Activated CD4-positive, alpha-beta memory T cell treated with anti-CD3 and anti-CD28 coated beads for 36 hours (primary cell): ENCODE results near the gene RGMB. TPM values are rescaled to one million over a fixed set of nuclear protein-coding genes. Genes with fewer than 3 reads are reported as not detected.
A peak's percentile ranks its signal among the peaks of the same experiment; 100 is the strongest.

Experiments
- CTCF ChIA-PET: fragments of 350-600 bp; sonication (Branson Sonifier 250); formaldehyde crosslinking; loops from one replicate; lab custom pipeline; 2021; ENCODE audit warnings: antibody characterized with exemption, inconsistent platforms; lab: Charles Lee
- POLR2A ChIA-PET: fragments of 350-600 bp; sonication (Branson Sonifier 250); formaldehyde crosslinking; loops from one replicate; lab custom pipeline; 2021; ENCODE audit warnings: antibody characterized with exemption; lab: Charles Lee
- DNase-seq: peaks from one replicate; pipeline ENCODE4 v3.0.0-alpha.2; 2020
- H3K27ac Mint-ChIP-seq: one replicate; pipeline ENCODE4 v1.8.0; 2021; ENCODE audit warnings: mixed read lengths
- H3K27me3 Mint-ChIP-seq: one replicate; pipeline ENCODE4 v1.8.0; 2021; ENCODE audit warnings: mixed read lengths
- H3K36me3 Mint-ChIP-seq: one replicate; pipeline ENCODE4 v1.8.0; 2021; ENCODE audit warnings: mixed read lengths
- H3K4me1 Mint-ChIP-seq: one replicate; pipeline ENCODE4 v1.8.0; 2021; ENCODE audit warnings: low read depth, mixed read lengths
- H3K4me3 Mint-ChIP-seq: one replicate; pipeline ENCODE4 v1.8.0; 2021; ENCODE audit warnings: mild to moderate bottlenecking, mixed read lengths
- H3K9me3 Mint-ChIP-seq: one replicate; pipeline ENCODE4 v1.8.0; 2021; ENCODE audit warnings: mixed read lengths
- intact Hi-C: fragments of 100-400 bp; cut with micrococcal nuclease; formaldehyde crosslinking; loops from one replicate; pipeline ENCODE4 v1.15.1; 2023
- total RNA-seq, 2 experiments: library from RNA; stranded (reverse); gene quantifications; one replicate each; pipeline ENCODE4 v1.2.3, GENCODE V29; 2021

The RGMB gene
- total RNA-seq, 2 experiments from 2014 or later = 3.3 to 3.8 TPM

DNA sequence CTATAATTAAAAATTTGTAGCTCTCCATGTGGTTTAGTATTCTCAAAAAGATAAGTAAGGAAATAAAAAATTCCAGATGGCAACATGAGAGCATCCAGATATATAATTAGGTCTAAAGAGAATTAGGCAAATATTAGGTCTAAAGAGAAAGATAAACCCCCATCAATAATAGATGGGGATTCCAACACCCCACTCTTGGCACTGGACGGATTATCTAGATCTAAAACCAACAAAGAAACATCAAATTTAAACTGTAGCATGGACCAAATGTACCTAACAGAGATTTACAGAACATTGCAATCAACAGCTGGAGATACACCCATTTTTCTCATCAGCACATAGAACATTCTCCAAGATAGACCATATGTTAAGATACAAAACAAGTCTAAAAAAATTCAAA, 31.6 kb downstream of the RGMB start:
- intact Hi-C loops = no loop called here
- no peak for DNase-seq
- CTCF ChIA-PET = no interaction called here
- Mint-ChIP-seq H3K27ac (no peak overlapping the region), H3K36me3 (peaks cover 20% of the 10 kb centered on the region), H3K4me3 (no peak overlapping the region), H3K9me3 (peaks cover 25% of the 10 kb centered on the region), H3K4me1 (no peaks in the 10 kb centered on the region), H3K27me3 (no peaks in the 10 kb centered on the region)
- POLR2A ChIA-PET = no interaction called here

DNA sequence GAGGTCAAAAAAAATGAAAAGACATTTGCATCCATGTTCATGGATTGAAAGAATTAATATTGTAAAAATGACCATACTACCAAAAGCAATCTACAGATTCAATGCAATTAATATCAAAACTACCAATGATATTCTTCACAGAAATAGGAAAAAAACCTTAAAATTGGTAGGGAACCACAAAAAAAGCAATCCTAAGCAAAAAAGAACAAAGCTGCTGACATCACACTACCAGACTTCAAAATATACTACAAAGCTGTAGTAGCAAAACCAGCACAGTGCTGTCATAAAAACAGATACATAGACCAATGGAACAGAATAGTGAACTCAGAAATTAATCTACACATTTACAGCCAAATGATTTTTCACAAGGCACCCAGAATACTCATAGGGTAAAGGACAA, 34.3 kb downstream of the RGMB start:
- Mint-ChIP-seq H3K27ac (no peak overlapping the region), H3K36me3 (peaks cover 20% of the 10 kb centered on the region), H3K4me1 (no peaks in the 10 kb centered on the region), H3K4me3 (no peak overlapping the region), H3K27me3 (no peaks in the 10 kb centered on the region), H3K9me3 (peaks cover 25% of the 10 kb centered on the region)
- intact Hi-C loops = no loop called here
- CTCF ChIA-PET = no interaction called here
- POLR2A ChIA-PET = no interaction called here
- DNase-seq = no peak

DNA sequence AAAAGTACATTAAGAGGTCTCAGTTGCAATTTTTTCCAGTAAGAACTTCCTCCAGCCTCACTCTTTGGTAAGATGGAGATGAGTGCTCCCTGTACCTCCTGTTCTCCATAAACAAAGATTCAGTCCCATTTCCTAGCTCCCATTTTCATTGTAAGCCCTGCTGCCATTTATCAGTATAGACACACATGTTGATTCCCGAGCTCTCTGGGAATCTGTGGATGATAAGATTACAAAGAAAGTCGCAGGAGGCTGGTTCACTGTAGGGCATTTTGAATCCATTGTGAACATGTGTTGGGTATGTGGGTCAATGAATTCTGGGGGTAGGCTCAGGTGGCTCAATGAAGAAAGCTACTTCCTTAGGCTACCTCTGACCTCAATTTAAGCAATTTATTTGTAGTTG, 36.7 kb downstream of the RGMB start:
- POLR2A ChIA-PET = no interaction called here
- no peak overlapping the region for H3K27ac Mint-ChIP-seq
- intact Hi-C loops = no loop called here
- no peak for DNase-seq
- H3K9me3 Mint-ChIP-seq = peaks cover 22% of the 10 kb centered on the region
- no peaks in the 10 kb centered on the region for H3K27me3 Mint-ChIP-seq
- H3K36me3 Mint-ChIP-seq = peaks cover 17% of the 10 kb centered on the region
- peaks cover 6% of the 10 kb centered on the region for H3K4me1 Mint-ChIP-seq
- H3K4me3 Mint-ChIP-seq = no peak overlapping the region
- CTCF ChIA-PET = no interaction called here

DNA sequence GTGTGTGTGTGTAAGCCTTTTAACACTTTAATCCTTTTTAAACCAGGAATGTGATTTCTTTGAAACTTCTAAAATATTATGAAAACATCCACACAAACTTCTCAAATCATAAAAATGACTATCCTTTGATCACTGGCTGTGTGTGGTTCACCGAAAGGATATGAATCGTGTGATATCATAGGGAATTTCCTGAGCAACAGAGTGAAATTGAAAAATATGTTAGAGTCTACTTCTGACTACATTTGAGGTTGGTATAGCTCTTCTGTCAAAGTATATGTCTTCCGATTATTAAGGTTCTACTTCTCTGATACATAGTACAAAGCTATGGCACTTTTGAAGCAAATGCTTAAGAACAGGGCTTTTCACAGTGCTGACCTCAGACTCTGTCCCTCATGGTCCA, 40.3 kb downstream of the RGMB start:
- POLR2A ChIA-PET = no interaction called here

DNA sequence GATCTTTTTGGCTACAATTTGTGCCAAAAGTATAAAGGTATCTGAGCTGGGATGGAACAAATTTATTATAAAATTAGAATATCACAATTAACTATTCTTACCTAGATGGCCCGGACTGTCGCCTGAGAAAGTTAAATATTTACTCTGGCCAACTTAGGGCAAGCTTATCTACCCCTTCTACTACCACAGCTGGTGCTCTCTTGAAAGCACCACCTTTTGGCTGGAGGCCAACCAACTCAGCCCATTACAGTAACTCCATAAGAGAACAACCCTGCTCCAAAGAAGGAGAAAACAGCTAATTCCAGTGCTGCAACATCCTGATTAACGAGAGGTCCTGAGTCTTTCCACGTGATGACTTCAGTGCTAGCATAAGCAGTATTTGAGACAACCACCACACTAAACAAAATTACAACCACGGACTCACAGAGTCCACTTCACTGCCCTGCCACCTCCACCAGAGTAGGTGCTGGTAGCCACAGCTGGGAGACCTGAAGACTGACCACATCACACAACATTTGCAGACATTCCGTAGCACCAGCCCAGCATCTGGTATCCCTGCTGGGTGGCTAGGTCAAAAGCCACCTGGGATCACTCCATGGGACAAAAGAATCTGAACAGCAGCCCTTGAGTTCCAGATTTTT, 43.2 kb downstream of the RGMB start:
- intact Hi-C loops = no loop called here
- Mint-ChIP-seq H3K36me3 (peaks cover 10% of the 10 kb centered on the region), H3K27me3 (no peaks in the 10 kb centered on the region), H3K4me3 (no peak overlapping the region), H3K4me1 (peaks cover 6% of the 10 kb centered on the region), H3K9me3 (peaks cover 8% of the 10 kb centered on the region), H3K27ac (no peak overlapping the region)
- ChIA-PET POLR2A (no interaction called here), CTCF (interaction anchor here (0.6 kb wide), 1 partner anchor 243 kb away, joined by 3 read pairs; no protein-coding TSS in a partner anchor)
- no peak for DNase-seq

More for the DNA sequence above, 40.3 kb downstream of the RGMB start:
- CTCF ChIA-PET = no interaction called here
- Mint-ChIP-seq H3K27me3 (no peaks in the 10 kb centered on the region), H3K4me3 (no peak overlapping the region), H3K9me3 (no peaks in the 10 kb centered on the region), H3K36me3 (no peaks in the 10 kb centered on the region), H3K4me1 (peaks cover 6% of the 10 kb centered on the region), H3K27ac (no peak overlapping the region)
- no peak for DNase-seq
- intact Hi-C loops = loop anchor here (1.0 kb wide), 1 partner anchor 214 kb away; no protein-coding TSS in a partner anchor

DNA sequence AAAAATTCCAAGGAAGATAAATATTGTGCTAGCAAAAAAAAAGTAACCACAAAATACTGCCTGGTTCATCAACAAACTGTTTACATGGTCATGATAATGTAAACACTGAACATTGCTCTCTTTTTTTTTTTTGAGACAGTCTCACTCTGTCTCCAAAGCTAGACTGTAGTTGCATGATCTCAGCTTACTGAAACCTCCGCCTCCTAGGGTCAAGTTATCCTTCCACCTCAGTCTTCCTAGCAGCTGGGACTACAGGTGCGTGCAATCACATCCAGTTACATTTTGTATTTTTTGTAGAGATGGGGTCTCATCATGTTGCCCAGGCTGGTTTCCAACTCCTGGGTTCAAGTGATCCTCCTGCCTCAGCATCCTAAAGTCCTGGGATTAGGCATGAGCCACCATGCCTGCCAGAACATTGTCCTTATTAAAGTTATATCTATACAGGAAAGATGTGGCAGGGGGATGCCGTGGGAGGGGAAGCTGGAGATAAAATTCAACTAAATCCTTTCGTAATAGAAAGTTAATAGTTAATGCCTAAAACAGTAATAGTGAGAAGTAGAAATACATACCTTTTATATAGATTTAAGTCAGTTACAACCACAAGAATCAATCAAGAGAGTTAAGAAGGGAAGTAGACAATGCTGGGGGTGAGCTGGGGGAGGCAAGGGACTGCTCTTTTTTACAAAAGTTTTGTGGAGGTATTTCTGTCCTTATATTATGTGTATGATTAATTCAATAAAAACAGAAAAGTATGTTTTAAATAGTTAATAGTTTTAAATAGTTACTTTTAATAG, 52.3 kb downstream of the RGMB start:
- intact Hi-C loops = no loop called here
- no peaks in the 10 kb centered on the region for H3K27me3 Mint-ChIP-seq
- no peak for DNase-seq
- peaks cover 6% of the 10 kb centered on the region for H3K36me3 Mint-ChIP-seq
- H3K9me3 Mint-ChIP-seq = peaks cover 7% of the 10 kb centered on the region
- H3K4me3 Mint-ChIP-seq = no peak overlapping the region
- H3K27ac Mint-ChIP-seq = no peak overlapping the region
- CTCF ChIA-PET = interaction anchor here (1.3 kb wide), 1 partner anchor 56 kb away, joined by 5 read pairs; no protein-coding TSS in a partner anchor
- POLR2A ChIA-PET = no interaction called here
- H3K4me1 Mint-ChIP-seq = no peaks in the 10 kb centered on the region

DNA sequence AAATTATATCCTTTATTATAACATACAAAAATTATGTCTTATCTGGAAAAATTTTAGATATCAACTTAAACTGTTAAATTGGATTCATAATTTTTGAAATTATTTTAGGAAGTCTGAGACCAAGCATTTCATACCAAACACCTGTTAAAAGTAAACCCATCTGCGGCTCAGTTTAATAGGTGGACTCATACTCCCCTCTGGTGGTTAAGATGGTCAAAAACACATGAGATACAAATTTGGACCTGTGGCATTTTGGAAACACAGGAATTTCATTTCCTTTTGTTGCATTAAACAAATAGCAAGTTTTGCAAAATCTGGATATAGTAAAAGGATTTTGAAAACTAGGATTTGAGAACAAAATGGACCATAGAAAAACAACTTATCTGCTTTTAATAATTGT, 53.7 kb downstream of the RGMB start:
- CTCF ChIA-PET = no interaction called here

DNA sequence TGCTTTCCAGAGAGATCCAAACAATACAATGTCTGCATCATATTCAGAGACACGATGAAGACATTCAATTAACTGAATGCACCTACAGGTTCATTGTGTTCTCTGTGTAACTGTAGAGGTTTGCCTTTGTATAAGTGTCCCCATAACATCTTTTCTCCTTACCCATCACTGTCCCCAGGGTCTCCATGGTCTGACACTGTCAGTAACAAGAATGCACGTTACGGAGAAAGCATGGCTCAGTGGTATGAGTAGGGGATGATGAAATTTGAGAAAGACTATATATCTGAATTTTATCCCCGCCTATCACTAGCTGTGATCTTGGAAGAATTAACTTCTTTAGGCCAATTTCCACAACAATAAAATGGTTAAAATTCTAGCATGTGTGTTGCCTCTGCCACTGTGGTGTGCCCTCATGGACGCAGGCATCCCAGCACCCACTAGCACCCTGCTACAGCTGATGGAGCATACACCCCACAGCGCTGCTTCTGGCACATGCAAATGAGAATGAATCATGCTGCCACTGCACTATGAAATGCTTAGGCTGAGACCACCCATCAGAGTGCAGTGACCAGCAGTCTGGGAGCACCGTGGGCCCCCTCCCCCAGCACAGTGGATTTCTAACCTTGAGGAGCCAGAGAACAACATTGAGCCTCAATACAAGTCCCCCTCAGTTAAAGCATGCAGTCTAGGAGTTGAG, 54.3 kb downstream of the RGMB start:
- H3K27ac Mint-ChIP-seq = no peak overlapping the region
- intact Hi-C loops = loop anchor here (1.0 kb wide), 1 partner anchor 59 kb away; no protein-coding TSS in a partner anchor

More for the DNA sequence above, 53.7 kb downstream of the RGMB start:
- Mint-ChIP-seq H3K27ac (no peak overlapping the region), H3K4me1 (no peaks in the 10 kb centered on the region), H3K27me3 (no peaks in the 10 kb centered on the region), H3K36me3 (no peaks in the 10 kb centered on the region), H3K9me3 (no peaks in the 10 kb centered on the region), H3K4me3 (no peak overlapping the region)
- DNase-seq = no peak
- POLR2A ChIA-PET = no interaction called here
- intact Hi-C loops = loop anchor here (1.0 kb wide), 1 partner anchor 59 kb away; no protein-coding TSS in a partner anchor

DNA sequence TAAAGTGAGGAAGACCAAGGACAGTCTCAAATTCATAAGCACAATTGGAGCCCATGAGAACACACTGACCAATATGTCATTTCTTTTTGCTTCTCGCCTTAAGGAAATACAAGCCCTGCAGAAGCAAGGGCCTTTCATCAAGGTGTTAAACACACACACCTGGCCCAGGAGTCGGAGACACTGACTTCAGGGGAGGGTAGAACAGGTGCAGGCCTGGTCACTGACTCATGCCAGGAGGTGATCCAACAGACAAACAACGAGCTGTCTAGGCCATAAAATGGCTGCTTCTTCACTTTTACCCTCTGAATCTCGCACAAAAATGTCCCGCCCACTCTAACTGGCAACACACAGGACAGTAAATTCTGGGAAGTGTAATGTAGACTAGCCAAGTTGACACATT, 62.7 kb downstream of the RGMB start:
- ChIA-PET POLR2A (no interaction called here), CTCF (no interaction called here)
- no peak for DNase-seq
- H3K36me3 Mint-ChIP-seq = no peaks in the 10 kb centered on the region
- no peak overlapping the region for H3K4me3 Mint-ChIP-seq
- intact Hi-C loops = no loop called here
- no peaks in the 10 kb centered on the region for H3K27me3 Mint-ChIP-seq
- no peak overlapping the region for H3K27ac Mint-ChIP-seq
- H3K4me1 Mint-ChIP-seq = no peaks in the 10 kb centered on the region
- H3K9me3 Mint-ChIP-seq = no peaks in the 10 kb centered on the region

More for the DNA sequence above, 54.3 kb downstream of the RGMB start:
- Mint-ChIP-seq H3K36me3 (no peaks in the 10 kb centered on the region), H3K4me1 (no peaks in the 10 kb centered on the region), H3K9me3 (no peaks in the 10 kb centered on the region), H3K27me3 (no peaks in the 10 kb centered on the region), H3K4me3 (no peak overlapping the region)
- ChIA-PET CTCF (interaction anchor here (1.2 kb wide), 1 partner anchor 233 kb away, joined by 3 read pairs; no protein-coding TSS in a partner anchor), POLR2A (no interaction called here)
- no peak for DNase-seq

DNA sequence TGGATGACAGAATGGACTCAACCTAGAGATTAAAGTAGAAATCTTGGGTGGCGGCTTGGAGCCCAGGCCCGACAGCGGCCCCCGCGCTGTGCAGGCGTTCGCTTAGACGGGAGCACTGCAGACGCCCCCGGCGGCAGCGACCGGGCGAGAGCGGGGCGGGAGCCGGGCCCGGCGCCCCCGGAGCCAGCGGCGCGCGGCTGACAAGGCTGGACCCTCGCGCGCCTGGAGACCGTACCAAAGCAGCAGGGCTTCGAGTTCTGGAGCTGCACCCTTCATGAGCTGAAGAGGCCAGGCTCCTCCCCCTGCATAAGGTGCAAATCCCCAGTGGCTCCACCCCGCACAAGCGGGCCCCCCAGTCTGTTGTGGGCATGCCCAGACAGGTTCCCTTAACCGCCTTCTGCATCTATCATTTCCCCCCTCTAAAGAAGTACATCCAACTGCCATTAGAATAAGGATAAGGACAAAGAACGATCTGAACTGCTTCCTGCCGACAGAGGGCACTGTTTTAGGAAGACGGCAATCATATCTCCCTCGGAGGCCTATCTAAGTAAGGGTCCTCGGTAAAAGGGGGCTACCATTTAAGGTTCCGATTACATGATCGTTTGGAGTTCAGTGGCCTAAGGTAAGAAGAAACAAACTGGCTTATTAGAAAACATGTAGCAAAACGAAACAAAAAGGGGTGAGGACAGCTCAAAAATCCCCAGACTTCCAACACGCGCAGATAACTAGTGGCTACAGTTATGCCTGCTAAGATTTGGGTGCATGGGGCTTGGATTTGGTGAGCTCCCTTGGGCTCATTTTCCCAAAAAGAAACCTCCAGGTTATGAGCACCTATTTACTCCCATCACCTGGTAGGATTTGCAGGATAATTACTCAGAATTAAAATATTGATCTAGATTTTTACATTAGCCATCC, 66.3 kb downstream of the RGMB start:
- Mint-ChIP-seq H3K36me3 (peaks cover 2% of the 10 kb centered on the region), H3K27ac (no peak overlapping the region), H3K4me3 (peak overlapping the region; percentile 1), H3K9me3 (peaks cover 10% of the 10 kb centered on the region), H3K4me1 (no peaks in the 10 kb centered on the region), H3K27me3 (no peaks in the 10 kb centered on the region)
- ChIA-PET POLR2A (no interaction called here), CTCF (interaction anchor here (0.6 to 2.5 kb wide), 6 partner anchors 13 to 220 kb away, joined by 3 to 19 read pairs (median 3); no protein-coding TSS in a partner anchor)
- DNase-seq = peak; percentile 17
- intact Hi-C loops = loop anchor here (1.0 kb wide), 1 partner anchor 221 kb away; no protein-coding TSS in a partner anchor

DNA sequence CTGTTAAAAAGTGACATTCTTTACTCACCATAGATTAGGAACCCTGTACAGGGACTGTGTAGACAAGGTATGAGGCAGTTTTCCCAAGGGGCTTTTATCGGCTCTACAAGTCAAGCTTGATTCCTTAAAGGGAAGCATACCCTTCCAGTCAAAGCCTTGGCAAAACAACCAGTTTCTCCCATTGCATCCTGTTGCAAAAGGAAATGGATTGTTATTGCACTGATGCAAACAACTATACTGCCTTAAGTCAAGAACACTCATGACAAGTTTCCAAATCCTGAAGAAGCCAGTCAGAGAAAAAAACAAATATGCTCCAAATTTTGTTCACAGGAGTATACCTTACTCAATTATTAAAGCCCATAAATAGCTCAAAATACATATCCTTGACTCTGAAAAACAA, 67.5 kb downstream of the RGMB start:
- intact Hi-C loops = no loop called here
- H3K36me3 Mint-ChIP-seq = peaks cover 2% of the 10 kb centered on the region
- ChIA-PET CTCF (interaction anchor here (1.3 to 2.5 kb wide), 2 partner anchors 202 to 219 kb away, joined by 3 to 19 read pairs; no protein-coding TSS in a partner anchor), POLR2A (no interaction called here)
- no peaks in the 10 kb centered on the region for H3K4me1 Mint-ChIP-seq
- H3K4me3 Mint-ChIP-seq = no peak overlapping the region
- DNase-seq = no peak
- H3K27ac Mint-ChIP-seq = no peak overlapping the region
- no peaks in the 10 kb centered on the region for H3K27me3 Mint-ChIP-seq
- H3K9me3 Mint-ChIP-seq = peaks cover 10% of the 10 kb centered on the region
